MM.1S (cell line): Measurements from ENCODE around the gene FGR.
A peak's percentile ranks its signal among the peaks of the same experiment; 100 is the strongest.

Experiments used
- DNase-seq: peaks from one replicate; pipeline ENCODE4 v3.0.0-alpha.2; 2015
- H2AFZ ChIP-seq: fragments of 300-600 bp; sonication (generic); 2 replicates; pipeline ENCODE4 v1.6.0; 2016; ENCODE audit warnings: antibody characterized with exemption, low read length
- H3F3A ChIP-seq: fragments of 300-600 bp; sonication (generic); 2 replicates; pipeline ENCODE4 v1.6.1; 2016; ENCODE audit warnings: mild to moderate bottlenecking, antibody characterized with exemption, low read length, moderate library complexity, mixed read lengths; ENCODE audit not compliant: insufficient read depth
- H3K27ac ChIP-seq: fragments of 300-600 bp; sonication (generic); 2 replicates; pipeline ENCODE4 v1.5.1; 2016; ENCODE audit warnings: mild to moderate bottlenecking, low read length
- H3K27me3 ChIP-seq: fragments of 300-600 bp; sonication (generic); replicated peaks from 2 replicates; pipeline ENCODE4 v1.6.0; 2016; ENCODE audit warnings: low read length; ENCODE audit not compliant: insufficient read depth
- H3K36me3 ChIP-seq: fragments of 300-600 bp; sonication (generic); replicated peaks from 2 replicates; pipeline ENCODE4 v1.6.1; 2016; ENCODE audit warnings: mild to moderate bottlenecking, low read length, mixed read lengths; ENCODE audit not compliant: insufficient read depth
- H3K4me1 ChIP-seq: fragments of 300-600 bp; sonication (generic); 2 replicates; pipeline ENCODE4 v1.6.1; 2016; ENCODE audit warnings: low read length, mixed read lengths
- H3K4me2 ChIP-seq: fragments of 300-600 bp; sonication (generic); 2 replicates; pipeline ENCODE4 v1.6.0; 2016; ENCODE audit warnings: low read depth, low read length
- H3K4me3 ChIP-seq: fragments of 300-600 bp; sonication (generic); 2 replicates; pipeline ENCODE4 v1.5.1; 2016; ENCODE audit warnings: low read length, mixed read lengths
- H3K79me2 ChIP-seq: fragments of 300-600 bp; sonication (generic); 2 replicates; pipeline ENCODE4 v1.6.1; 2016; ENCODE audit warnings: mixed run types, low read length, mixed read lengths
- H3K9ac ChIP-seq: fragments of 300-600 bp; sonication (generic); 2 replicates; pipeline ENCODE4 v1.6.1; 2016; ENCODE audit warnings: low read length, mixed read lengths
- H3K9me2 ChIP-seq: fragments of 300-600 bp; sonication (generic); replicated peaks from 2 replicates; pipeline ENCODE4 v1.6.1; 2016; ENCODE audit warnings: mild to moderate bottlenecking, low read length, mixed read lengths; ENCODE audit not compliant: insufficient read depth
- H3K9me3 ChIP-seq: fragments of 300-600 bp; sonication (generic); replicated peaks from 2 replicates; pipeline ENCODE4 v1.6.1; 2016; ENCODE audit warnings: mild to moderate bottlenecking, low read length, mixed read lengths; ENCODE audit not compliant: insufficient read depth
- H4K20me1 ChIP-seq: fragments of 300-600 bp; sonication (generic); 2 replicates; pipeline ENCODE4 v1.6.1; 2016; ENCODE audit warnings: mild to moderate bottlenecking, low read length, moderate library complexity, mixed read lengths; ENCODE audit not compliant: insufficient read depth
- CTCF ChIP-seq: fragments of 300-600 bp; sonication (generic); IDR thresholded peaks from 2 replicates; pipeline ENCODE4 v1.5.1; 2016; ENCODE audit warnings: antibody characterized with exemption, low read length, mixed read lengths
- EZH2 ChIP-seq: fragments of 300-600 bp; sonication (generic); optimal IDR thresholded peaks from 2 replicates; pipeline ENCODE3; 2017; ENCODE audit warnings: low read depth, mild to moderate bottlenecking, antibody characterized with exemption, low read length, mixed read lengths
- EZH2phosphoT487 ChIP-seq: fragments of 300-600 bp; sonication (generic); IDR thresholded peaks from 2 replicates; pipeline ENCODE4 v1.6.1; 2018; ENCODE audit warnings: antibody characterized with exemption, low read length

FGR gene

GRCh38 chr1:27603309-27603680, 31.7 kb downstream of the FGR start:
- Histone ChIP-seq H3K4me1 (no peaks in the 10 kb centered on the region), H3F3A (no peaks in the 10 kb centered on the region), H4K20me1 (no peaks in the 10 kb centered on the region), H3K79me2 (no peaks in the 10 kb centered on the region), H3K9me2 (no peaks in the 10 kb centered on the region), H3K4me3 (peak overlapping the region; percentile 83), H3K36me3 (no peaks in the 10 kb centered on the region), H3K9me3 (no peaks in the 10 kb centered on the region), H3K9ac (peak overlapping the region; percentile 41; the same call in 1 of the 2 replicates), H3K27me3 (no peaks in the 10 kb centered on the region), H2AFZ (peak overlapping the region; percentile 76), H3K27ac (no peak overlapping the region), H3K4me2 (peak overlapping the region; percentile 90)
- TF ChIP-seq CTCF, result no peak
- TF ChIP-seq EZH2, result no peak
- no peak for TF ChIP-seq EZH2phosphoT487
- DNase-seq, result peak; percentile 16

GRCh38 chr1:27602462-27603308, 32.3 kb downstream of the FGR start:
- Histone ChIP-seq H4K20me1 (no peaks in the 10 kb centered on the region), H3K27me3 (no peaks in the 10 kb centered on the region), H3K36me3 (no peaks in the 10 kb centered on the region), H3F3A (no peaks in the 10 kb centered on the region), H3K9me3 (no peaks in the 10 kb centered on the region), H3K79me2 (no peaks in the 10 kb centered on the region), H2AFZ (peak overlapping the region; percentile 76), H3K9me2 (no peaks in the 10 kb centered on the region), H3K4me1 (no peaks in the 10 kb centered on the region), H3K27ac (no peak overlapping the region), H3K4me2 (peak overlapping the region; percentile 90), H3K4me3 (peak overlapping the region; percentile 83), H3K9ac (peak overlapping the region; percentile 41; the same call in 1 of the 2 replicates)
- peak; percentile 24 for DNase-seq
- TF ChIP-seq CTCF, result no peak
- no peak for TF ChIP-seq EZH2phosphoT487
- no peak for TF ChIP-seq EZH2

- no peak overlapping the region for H3K4me2 ChIP-seq
- no peak overlapping the region for H3K27ac ChIP-seq
- H3K79me2 ChIP-seq, result no peaks in the 10 kb centered on the region
- H3K4me3 ChIP-seq, result no peak overlapping the region
- H3K9me2 ChIP-seq, result no peaks in the 10 kb centered on the region
- no peak for DNase-seq
- no peaks in the 10 kb centered on the region for H3K27me3 ChIP-seq
- H3F3A ChIP-seq, result no peaks in the 10 kb centered on the region
- H3K4me1 ChIP-seq, result no peaks in the 10 kb centered on the region
- H3K9ac ChIP-seq, result no peak overlapping the region
- H4K20me1 ChIP-seq, result no peaks in the 10 kb centered on the region
- H3K9me3 ChIP-seq, result no peaks in the 10 kb centered on the region
- TF ChIP-seq EZH2 (no peak), CTCF (no peak), EZH2phosphoT487 (no peak)
- H3K36me3 ChIP-seq, result no peaks in the 10 kb centered on the region
- H2AFZ ChIP-seq, result no peak overlapping the region
Observed at GRCh38 chr1:27601771-27602461, 33.1 kb downstream of the FGR start.
